ENCODE data around the gene APOF. TPM values are rescaled to one million over a fixed set of nuclear protein-coding genes. Genes with fewer than 3 reads are reported as not detected.
A peak's percentile ranks its signal among the peaks of the same experiment; 100 is the strongest.
"Not testable (repeated sequence)": the region's sequence is repeated elsewhere in the genome, so short reads cannot be mapped to it uniquely, and the experiment has no call there.

The APOF gene, protein sequence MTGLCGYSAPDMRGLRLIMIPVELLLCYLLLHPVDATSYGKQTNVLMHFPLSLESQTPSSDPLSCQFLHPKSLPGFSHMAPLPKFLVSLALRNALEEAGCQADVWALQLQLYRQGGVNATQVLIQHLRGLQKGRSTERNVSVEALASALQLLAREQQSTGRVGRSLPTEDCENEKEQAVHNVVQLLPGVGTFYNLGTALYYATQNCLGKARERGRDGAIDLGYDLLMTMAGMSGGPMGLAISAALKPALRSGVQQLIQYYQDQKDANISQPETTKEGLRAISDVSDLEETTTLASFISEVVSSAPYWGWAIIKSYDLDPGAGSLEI
- total RNA-seq: not detected in 2 replicates

DNA sequence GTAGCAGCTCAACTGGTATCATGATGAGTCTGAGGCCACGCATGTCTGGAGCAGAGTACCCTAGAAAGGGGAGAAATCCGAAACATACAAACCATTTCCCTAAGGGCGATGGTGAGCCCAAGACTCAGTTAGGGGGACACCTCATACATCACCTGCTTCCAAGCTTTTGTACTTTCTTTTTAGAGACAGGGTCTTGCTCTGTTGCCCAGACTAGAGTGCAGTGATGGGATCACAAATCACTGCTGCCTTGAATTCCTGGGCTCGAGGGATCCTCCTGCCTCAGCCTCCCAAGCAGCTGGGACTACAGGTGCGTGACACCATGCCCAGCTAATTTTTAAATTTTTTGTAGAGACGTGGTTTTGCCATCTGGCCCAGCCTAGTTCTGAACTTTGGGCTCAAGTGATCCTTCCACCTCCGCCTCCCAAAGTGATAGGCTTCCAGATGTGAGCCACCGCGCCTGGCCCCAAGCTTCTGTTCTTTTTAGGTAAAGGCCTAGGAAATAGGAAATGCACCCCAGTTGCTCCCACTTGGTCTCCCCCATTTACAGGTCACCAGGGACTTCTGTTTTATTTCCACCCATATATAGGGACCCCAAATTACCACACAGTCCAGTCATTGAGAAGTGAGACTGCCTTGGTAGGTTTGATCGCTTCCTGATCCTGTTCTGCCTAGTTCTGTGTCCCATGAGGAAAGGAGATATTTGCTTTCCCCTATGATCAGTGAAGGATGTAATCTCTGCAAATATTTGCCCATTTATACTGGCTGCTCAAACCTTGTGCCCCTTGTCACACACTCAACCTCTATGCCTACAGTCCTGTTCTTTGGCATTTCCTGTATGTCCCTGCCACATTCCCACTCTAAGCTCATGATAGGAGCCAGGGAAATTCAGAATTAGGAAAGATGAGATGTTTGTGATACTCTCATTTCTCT, at the start of gene APOF:
Gene APOF, minus strand, starts transcription at position 728 of the 930 bp plus-strand sequence. Its CDS starts 112 bp downstream, at position 616.
- intact Hi-C loops (cut with micrococcal nuclease): loop anchor here (5.0 kb wide), 1 partner anchor 100 kb away; no protein-coding TSS in a partner anchor
- Mint-ChIP-seq H3K4me3 (ENCODE audit: low read depth) (peak within 1 kb of the TSS; percentile 89), H3K27me3 (ENCODE audit: low read depth) (no peaks in the 10 kb centered on the region), H3K4me1 (ENCODE audit: low read depth) (peaks cover 24% of the 10 kb centered on the region), H3K27ac (no peak within 1 kb of the TSS), H3K9me3 (no peaks in the 10 kb centered on the region), H3K36me3 (ENCODE audit: low read depth) (no peaks in the 10 kb centered on the region)
- DNase-seq (ENCODE audit: low spot score): no peak

DNA sequence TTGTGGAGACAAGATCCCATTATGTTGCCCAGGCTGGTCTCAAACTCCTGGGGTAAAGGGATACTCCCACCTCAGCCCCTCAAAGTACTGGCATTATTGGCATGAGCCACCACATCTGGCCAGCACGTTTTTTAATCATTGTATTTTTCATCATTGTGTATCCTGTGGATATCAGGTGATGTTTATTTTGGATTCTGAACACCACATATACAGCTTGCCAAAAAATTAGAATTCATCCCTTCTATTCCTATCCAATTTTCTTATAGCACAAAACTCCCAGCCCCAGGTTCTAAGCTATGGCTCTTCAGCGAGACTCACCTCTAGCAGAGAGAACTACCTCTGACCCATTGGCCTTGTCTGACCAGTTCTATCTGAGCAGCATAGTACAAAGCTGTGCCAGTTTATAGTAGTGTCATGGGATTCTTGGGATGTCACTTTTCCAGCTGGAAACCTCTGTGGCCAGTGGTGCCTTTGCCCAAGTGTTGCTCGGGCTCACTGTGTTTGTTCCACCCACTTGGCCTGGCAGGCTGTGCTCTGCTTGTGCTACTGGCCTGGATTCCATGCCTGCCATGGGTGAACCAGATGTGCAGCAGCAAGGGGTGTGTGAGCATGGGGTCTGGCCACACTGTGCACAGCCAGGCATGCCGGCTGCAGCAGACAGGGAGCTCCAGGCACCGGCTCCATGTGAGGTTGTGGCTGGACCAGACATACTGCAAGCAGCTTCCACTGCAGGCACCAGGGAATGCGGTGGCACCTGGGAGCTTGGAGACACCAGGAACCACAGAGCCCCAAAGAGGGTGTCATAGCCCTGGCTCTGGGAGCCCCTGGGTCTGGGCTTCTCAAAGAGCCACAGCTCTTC, 49.4 kb upstream of the APOF start:
- Mint-ChIP-seq H3K4me3 (ENCODE audit: low read depth) (no peak overlapping the region), H3K36me3 (ENCODE audit: low read depth) (peaks cover 6% of the 10 kb centered on the region), H3K9me3 (no peaks in the 10 kb centered on the region), H3K27me3 (ENCODE audit: low read depth) (no peaks in the 10 kb centered on the region), H3K27ac (no peak overlapping the region), H3K4me1 (ENCODE audit: low read depth) (no peaks in the 10 kb centered on the region)
- intact Hi-C loops (cut with micrococcal nuclease): no loop called here
- DNase-seq (ENCODE audit: low spot score): no peak

DNA sequence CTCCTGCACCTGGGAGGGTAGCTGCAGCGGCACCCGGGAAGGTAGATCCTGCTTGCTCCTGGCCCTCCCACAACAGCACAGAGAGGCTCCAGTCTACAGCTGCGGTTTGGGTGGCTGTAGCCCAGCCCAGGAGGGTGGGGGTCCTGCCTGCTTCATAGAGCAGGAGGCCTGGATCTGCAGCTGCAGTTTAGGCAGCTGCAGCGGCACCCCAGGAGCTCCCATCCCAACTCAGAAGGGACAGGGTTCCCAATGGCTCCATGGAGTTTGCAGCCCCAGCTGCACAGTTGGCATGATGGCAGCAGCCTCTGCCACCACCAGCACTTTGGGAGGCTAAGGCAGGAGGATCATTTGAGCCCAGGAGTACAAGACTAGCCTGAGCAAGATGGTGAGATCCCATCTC, 48.1 kb upstream of the APOF start:
- H3K4me1 Mint-ChIP-seq (ENCODE audit: low read depth): no peaks in the 10 kb centered on the region
- intact Hi-C loops (cut with micrococcal nuclease): no loop called here
- H3K36me3 Mint-ChIP-seq (ENCODE audit: low read depth): peaks cover 4% of the 10 kb centered on the region
- no peak overlapping the region for H3K4me3 Mint-ChIP-seq (ENCODE audit: low read depth)
- no peak overlapping the region for H3K27ac Mint-ChIP-seq
- no peaks in the 10 kb centered on the region for H3K9me3 Mint-ChIP-seq
- no peak for DNase-seq (ENCODE audit: low spot score)
- no peaks in the 10 kb centered on the region for H3K27me3 Mint-ChIP-seq (ENCODE audit: low read depth)

DNA sequence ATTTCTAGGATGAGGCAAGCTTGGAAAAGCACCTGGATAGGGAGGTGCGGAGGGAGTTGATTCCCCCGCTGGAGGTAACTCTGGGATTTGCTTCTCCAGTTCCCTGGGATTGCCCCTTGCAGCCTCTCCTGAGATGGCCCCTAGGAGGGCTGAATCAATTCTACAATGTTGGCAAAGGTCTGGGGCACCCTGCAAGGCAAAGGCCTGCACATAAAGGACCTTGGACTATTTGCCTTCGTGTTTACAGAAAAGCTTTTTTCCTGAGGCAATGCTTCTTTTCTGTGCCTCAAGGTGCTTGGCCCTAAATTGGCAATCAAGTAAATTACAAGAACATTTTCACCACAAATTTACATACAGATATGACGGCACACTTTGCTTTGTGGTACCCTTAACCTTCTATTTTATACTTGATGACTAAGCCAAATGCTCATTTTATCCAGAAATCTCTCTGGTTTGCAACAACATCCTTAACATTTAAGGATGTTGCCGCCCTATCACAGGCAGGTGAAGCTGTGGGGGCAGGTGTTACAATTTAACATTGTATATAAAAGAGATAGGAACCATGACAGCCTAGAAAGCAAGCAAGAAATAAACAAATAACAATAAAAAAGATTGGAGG, 46.3 kb upstream of the APOF start:
- Mint-ChIP-seq H3K4me1 (ENCODE audit: low read depth) (no peaks in the 10 kb centered on the region), H3K9me3 (no peaks in the 10 kb centered on the region), H3K36me3 (ENCODE audit: low read depth) (no peaks in the 10 kb centered on the region), H3K27ac (no peak overlapping the region), H3K4me3 (ENCODE audit: low read depth) (no peak overlapping the region), H3K27me3 (ENCODE audit: low read depth) (no peaks in the 10 kb centered on the region)
- intact Hi-C loops (cut with micrococcal nuclease): no loop called here
- no peak for DNase-seq (ENCODE audit: low spot score)

DNA sequence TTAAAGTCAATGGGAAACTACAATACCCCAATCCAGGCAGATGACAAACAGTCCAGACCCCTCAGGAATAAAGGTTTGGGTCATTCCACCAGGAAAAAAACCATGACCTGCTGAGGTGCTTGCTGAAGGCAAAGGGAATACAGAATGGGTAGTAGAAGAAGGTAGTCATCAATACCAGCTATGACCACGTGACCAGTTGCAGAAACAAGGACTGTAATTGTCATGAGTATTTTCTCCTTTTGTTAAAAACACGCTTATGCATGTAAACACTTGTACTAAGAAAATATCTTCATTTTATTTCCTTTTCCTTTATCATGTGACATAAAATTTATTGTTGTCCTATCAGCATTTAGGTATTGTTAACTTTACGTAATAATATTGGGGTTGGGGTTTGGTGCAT, 41.6 kb upstream of the APOF start:
- H3K4me3 Mint-ChIP-seq (ENCODE audit: low read depth); intact Hi-C loops (cut with micrococcal nuclease); DNase-seq (ENCODE audit: low spot score); H3K4me1 Mint-ChIP-seq (ENCODE audit: low read depth); H3K36me3 Mint-ChIP-seq (ENCODE audit: low read depth); H3K27me3 Mint-ChIP-seq (ENCODE audit: low read depth); H3K27ac Mint-ChIP-seq; H3K9me3 Mint-ChIP-seq: not testable (repeated sequence)

DNA sequence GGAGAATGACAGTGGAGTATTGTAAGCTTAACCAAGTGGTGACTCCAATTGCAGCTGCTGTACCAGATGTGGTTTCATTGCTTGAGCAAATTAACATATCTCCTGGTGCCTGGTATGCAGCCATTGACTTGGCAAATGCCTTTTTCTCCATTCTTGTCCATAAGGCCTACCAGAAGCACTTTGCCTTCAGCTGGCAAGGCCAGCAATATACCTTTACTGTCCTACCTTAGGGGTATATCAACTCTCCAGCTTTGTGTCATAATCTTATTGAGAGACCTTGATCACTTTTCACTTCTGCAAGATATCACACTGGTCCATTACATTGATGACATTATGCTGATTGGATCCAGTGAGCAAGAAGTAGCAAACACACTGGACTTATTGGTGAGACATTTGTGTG, 39.0 kb upstream of the APOF start:
- H3K9me3 Mint-ChIP-seq; H3K36me3 Mint-ChIP-seq (ENCODE audit: low read depth); H3K4me1 Mint-ChIP-seq (ENCODE audit: low read depth); H3K27me3 Mint-ChIP-seq (ENCODE audit: low read depth); H3K4me3 Mint-ChIP-seq (ENCODE audit: low read depth); intact Hi-C loops (cut with micrococcal nuclease); H3K27ac Mint-ChIP-seq; DNase-seq (ENCODE audit: low spot score): not testable (repeated sequence)

DNA sequence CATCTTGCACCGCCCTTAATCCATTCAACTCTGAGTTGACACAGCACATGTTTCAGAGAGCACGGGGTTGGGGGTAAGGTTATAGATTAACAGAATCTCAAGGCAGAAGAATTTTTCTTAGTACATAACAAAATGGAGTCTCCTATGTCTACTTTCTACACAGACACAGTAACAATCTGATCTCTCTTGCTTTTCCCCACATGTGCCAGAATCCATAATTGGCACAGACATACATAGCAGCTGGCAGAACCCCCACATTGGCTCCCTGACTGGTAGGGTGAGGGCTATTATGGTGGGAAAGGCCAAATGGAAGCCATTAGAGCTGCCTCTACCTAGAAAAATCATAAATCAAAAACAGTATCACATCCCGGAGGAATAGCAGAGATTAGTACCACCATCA, 38.5 kb upstream of the APOF start:
- intact Hi-C loops (cut with micrococcal nuclease); H3K4me3 Mint-ChIP-seq (ENCODE audit: low read depth); H3K9me3 Mint-ChIP-seq; H3K27ac Mint-ChIP-seq; H3K36me3 Mint-ChIP-seq (ENCODE audit: low read depth); DNase-seq (ENCODE audit: low spot score); H3K27me3 Mint-ChIP-seq (ENCODE audit: low read depth); H3K4me1 Mint-ChIP-seq (ENCODE audit: low read depth): not testable (repeated sequence)

DNA sequence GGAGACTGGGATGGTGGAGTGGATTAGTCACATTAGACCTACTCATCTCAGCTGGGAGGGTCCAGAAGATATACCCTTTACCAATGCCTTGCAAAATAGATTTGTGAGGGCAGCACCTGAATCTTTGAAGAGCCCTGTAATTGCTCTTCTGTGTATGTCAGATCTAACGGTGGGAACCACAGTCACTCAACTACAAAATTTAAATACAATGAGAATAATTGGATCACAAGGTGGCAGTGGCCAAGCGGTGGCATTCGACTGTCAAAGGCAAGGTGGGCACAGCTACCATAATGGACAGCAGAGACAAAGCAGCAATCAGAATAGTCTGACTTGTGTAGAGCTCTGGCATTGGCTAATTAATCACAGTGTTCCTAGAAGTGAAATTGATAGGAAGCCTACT, 36.8 kb upstream of the APOF start:
- intact Hi-C loops (cut with micrococcal nuclease); H3K36me3 Mint-ChIP-seq (ENCODE audit: low read depth); H3K27me3 Mint-ChIP-seq (ENCODE audit: low read depth); H3K27ac Mint-ChIP-seq; DNase-seq (ENCODE audit: low spot score); H3K4me1 Mint-ChIP-seq (ENCODE audit: low read depth); H3K9me3 Mint-ChIP-seq; H3K4me3 Mint-ChIP-seq (ENCODE audit: low read depth): not testable (repeated sequence)

DNA sequence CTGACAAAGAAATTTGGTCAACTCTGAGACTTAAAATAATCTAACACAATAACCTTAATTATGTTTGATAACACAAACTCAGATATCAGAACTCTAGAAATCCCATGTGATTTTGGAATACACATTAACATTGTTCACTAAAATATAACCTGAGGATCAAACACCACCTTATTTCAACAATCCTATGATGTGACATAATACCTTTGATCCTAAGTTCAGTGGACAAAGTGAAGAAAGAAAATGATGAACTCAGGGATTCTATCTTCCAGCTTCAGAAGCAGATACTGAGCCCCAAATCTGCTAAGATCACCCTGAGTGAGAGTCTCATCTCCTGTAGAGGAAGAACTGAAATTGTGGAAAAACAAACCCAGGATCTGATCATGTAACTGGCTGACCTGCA, 35.7 kb upstream of the APOF start:
- Mint-ChIP-seq H3K36me3 (ENCODE audit: low read depth) (no peaks in the 10 kb centered on the region), H3K27me3 (ENCODE audit: low read depth) (no peaks in the 10 kb centered on the region), H3K9me3 (peaks cover 8% of the 10 kb centered on the region), H3K27ac (no peak overlapping the region), H3K4me1 (ENCODE audit: low read depth) (no peaks in the 10 kb centered on the region), H3K4me3 (ENCODE audit: low read depth) (no peak overlapping the region)
- intact Hi-C loops (cut with micrococcal nuclease): no loop called here
- no peak for DNase-seq (ENCODE audit: low spot score)

DNA sequence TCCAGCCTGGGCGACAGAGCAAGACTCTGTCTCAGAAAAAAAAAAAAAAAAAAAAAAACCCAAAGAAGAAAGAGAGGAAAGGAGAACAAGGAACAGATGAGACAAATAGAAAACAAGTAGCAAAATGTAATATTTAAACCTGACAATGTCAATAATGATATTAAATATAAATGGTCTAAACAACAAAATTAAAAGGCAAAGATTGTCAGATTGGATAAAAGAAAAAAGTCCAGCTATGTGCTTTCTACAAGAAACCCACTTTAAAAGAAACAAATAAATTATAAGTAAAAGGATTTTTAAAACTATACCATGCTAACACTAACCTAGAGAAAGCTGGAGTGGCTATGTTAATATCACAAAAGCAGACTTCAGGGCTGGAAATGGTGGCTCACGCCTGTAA, 29.7 kb upstream of the APOF start:
- H3K36me3 Mint-ChIP-seq (ENCODE audit: low read depth): no peaks in the 10 kb centered on the region
- no peak overlapping the region for H3K4me3 Mint-ChIP-seq (ENCODE audit: low read depth)
- H3K9me3 Mint-ChIP-seq: no peaks in the 10 kb centered on the region
- H3K27ac Mint-ChIP-seq: no peak overlapping the region
- intact Hi-C loops (cut with micrococcal nuclease): no loop called here
- no peak for DNase-seq (ENCODE audit: low spot score)
- H3K4me1 Mint-ChIP-seq (ENCODE audit: low read depth): no peaks in the 10 kb centered on the region
- no peaks in the 10 kb centered on the region for H3K27me3 Mint-ChIP-seq (ENCODE audit: low read depth)

DNA sequence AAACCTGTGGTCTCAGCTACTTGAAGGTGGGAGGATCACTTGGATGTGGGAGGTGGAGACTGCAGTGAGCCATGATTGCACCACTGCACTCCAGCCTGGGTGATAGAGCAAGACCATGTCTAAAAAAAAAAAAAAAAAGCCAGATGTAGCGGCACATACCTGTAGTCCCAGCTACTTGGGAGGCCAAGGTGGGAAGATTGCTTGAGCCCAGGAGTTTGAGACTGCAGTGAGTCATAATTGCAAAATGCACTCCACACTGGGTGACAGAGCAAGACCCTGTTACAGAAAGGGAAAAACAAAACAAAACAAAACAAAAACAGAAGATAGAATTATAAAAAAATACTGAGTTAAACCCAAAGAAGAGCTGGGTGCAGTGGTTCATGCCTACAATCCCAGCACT, 29.1 kb upstream of the APOF start:
- intact Hi-C loops (cut with micrococcal nuclease): no loop called here
- Mint-ChIP-seq H3K4me1 (ENCODE audit: low read depth) (no peaks in the 10 kb centered on the region), H3K4me3 (ENCODE audit: low read depth) (no peak overlapping the region), H3K27me3 (ENCODE audit: low read depth) (no peaks in the 10 kb centered on the region), H3K27ac (no peak overlapping the region), H3K36me3 (ENCODE audit: low read depth) (no peaks in the 10 kb centered on the region), H3K9me3 (no peaks in the 10 kb centered on the region)
- no peak for DNase-seq (ENCODE audit: low spot score)

DNA sequence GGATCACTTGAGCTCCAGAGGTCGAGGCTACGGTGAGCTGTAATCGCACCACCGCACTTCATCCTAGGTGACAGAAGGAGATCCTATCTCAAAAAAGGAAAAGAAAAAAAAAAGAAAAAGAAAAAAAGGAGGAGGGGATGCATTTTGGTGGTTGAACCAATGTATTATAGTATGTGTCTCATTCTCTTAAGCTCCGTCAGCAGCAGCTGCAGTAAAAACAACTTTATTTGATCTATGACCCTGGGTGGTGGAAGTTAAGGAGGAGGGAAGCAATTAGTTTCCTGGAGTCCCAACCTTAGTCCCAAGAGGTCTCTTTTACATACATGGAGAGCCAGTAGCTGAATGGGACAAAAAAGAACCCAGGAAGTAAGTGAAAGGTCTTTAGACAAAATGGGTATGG, 26.8 kb upstream of the APOF start:
- intact Hi-C loops (cut with micrococcal nuclease): no loop called here
- H3K27ac Mint-ChIP-seq: no peak overlapping the region
- no peak for DNase-seq (ENCODE audit: low spot score)
- H3K9me3 Mint-ChIP-seq: no peaks in the 10 kb centered on the region
- H3K27me3 Mint-ChIP-seq (ENCODE audit: low read depth): no peaks in the 10 kb centered on the region
- no peak overlapping the region for H3K4me3 Mint-ChIP-seq (ENCODE audit: low read depth)
- no peaks in the 10 kb centered on the region for H3K4me1 Mint-ChIP-seq (ENCODE audit: low read depth)
- H3K36me3 Mint-ChIP-seq (ENCODE audit: low read depth): no peaks in the 10 kb centered on the region
